ENCODE data around the gene MRFAP1. TPM values are rescaled to one million over a fixed set of nuclear protein-coding genes. Genes with fewer than 3 reads are reported as not detected.

The MRFAP1 gene
- polyA plus RNA-seq, 3 donors, result 72.1 to 180 (median 171) TPM

DNA sequence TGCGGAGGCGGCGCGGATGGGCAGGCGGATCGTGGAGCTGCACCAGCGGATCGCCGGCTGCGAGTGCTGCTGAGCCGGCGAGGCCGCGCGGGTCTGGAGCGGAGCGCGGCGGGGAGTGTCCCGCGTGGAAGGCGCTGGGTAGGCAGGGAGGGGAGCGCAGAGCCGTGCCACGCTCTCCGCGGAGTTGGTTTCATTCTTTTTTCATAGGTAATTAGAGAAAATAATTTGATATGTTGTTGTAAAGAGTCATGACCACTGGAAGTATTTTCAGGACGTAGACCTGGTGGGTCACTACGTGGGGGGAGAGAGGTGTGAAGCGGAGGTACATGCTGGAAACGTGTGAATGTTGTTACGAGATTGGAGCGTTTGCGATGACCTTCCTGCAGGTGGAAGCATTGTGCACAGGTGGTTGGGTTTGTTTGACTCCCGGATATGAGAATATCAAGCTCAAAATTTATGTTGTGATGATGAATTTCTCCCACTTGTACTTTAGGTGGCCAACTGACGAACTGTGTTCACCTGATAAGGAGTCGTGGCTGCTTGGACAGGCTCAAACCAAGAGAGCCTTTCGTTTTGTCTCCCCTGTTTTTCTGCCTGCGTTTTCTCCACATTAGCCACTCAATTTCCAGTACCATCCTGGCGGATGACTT lies 34.1 kb downstream of the MRFAP1 start:
- Histone ChIP-seq H3K4me1 (ENCODE audit: control insufficient read depth in 1 of 2, insufficient read depth in 2 of 2, low read length in 2 of 2) (peaks cover 34 to 37% of the 10 kb centered on the region in 2 donors), H3K36me3 (replicated peaks in 1 of 2; ENCODE audit: control insufficient read depth in 1 of 2, insufficient read depth in 2 of 2, low read length in 2 of 2) (peaks cover 0 to 8% of the 10 kb centered on the region in 2 donors), H2AFZ (ENCODE audit: insufficient read depth, low read depth, low read length, poor library complexity, severe bottlenecking) (peak overlapping the region; percentile 90), H4K20me1 (ENCODE audit: insufficient read depth, low read length) (peaks cover 10% of the 10 kb centered on the region), H3K4me2 (replicated peaks; ENCODE audit: extremely low read depth, low read length, poor library complexity, severe bottlenecking) (peak overlapping the region; percentile 97), H3K27ac (ENCODE audit: low read depth in 1 of 2, low read length in 2 of 2) (peak overlapping the region in 1 of 2 donors; percentile 89), H3K9me3 (replicated peaks in 1 of 2; ENCODE audit: control insufficient read depth in 1 of 2, insufficient read depth in 1 of 2, low read length in 2 of 2) (no peaks in the 10 kb centered on the region), H3K9ac (ENCODE audit: insufficient read depth, low read length, poor library complexity, severe bottlenecking) (peak overlapping the region; percentile 74), H3K27me3 (ENCODE audit: control insufficient read depth in 2 of 2, insufficient read depth in 2 of 2, low read length in 2 of 2) (no peaks in the 10 kb centered on the region), H3K4me3 (replicated peaks in 1 of 3; ENCODE audit: low read depth in 2 of 3, low read length in 3 of 3) (peak overlapping the region; percentile 41 to 86 (median 84)), H3K79me2 (ENCODE audit: insufficient read depth, low read length) (peaks cover 32% of the 10 kb centered on the region)
- no peak for DNase-seq
- peaks cover 16 to 31% of the 10 kb centered on the region in 2 donors for H3K36me3 Mint-ChIP-seq
- TF ChIP-seq, protein P1, sequence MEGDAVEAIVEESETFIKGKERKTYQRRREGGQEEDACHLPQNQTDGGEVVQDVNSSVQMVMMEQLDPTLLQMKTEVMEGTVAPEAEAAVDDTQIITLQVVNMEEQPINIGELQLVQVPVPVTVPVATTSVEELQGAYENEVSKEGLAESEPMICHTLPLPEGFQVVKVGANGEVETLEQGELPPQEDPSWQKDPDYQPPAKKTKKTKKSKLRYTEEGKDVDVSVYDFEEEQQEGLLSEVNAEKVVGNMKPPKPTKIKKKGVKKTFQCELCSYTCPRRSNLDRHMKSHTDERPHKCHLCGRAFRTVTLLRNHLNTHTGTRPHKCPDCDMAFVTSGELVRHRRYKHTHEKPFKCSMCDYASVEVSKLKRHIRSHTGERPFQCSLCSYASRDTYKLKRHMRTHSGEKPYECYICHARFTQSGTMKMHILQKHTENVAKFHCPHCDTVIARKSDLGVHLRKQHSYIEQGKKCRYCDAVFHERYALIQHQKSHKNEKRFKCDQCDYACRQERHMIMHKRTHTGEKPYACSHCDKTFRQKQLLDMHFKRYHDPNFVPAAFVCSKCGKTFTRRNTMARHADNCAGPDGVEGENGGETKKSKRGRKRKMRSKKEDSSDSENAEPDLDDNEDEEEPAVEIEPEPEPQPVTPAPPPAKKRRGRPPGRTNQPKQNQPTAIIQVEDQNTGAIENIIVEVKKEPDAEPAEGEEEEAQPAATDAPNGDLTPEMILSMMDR (IDR thresholded peaks at IDR 0.05), result peak; percentile 52
- intact Hi-C loops (cut with micrococcal nuclease), result loop anchor here in 1 of 2 donors (2.0 to 5.0 kb wide), 2 partner anchors 32 to 34 kb away; partner anchors contain the start of genes MRFAP1 and MRFAP1L1
- peak overlapping the region; percentile 90 to 95 for H3K4me3 Mint-ChIP-seq
- peaks cover 0 to 8% (median 0%) of the 10 kb centered on the region in 3 donors for H3K27me3 Mint-ChIP-seq (ENCODE audit: low read depth in 3 of 3)
- H3K27ac Mint-ChIP-seq, result peak overlapping the region in 6 of 7 donors; percentile 0 to 83 (median 80)
- peaks cover 42% of the 10 kb centered on the region for H3K4me1 Mint-ChIP-seq
- 2% methylated on average over 34 of the region's 40 CpGs for WGBS (ENCODE audit: insufficient coverage)
- peaks cover 0 to 15% (median 2%) of the 10 kb centered on the region in 7 donors for H3K9me3 Mint-ChIP-seq

GRCh38 chr4:6676722-6677558 lies 36.5 kb downstream of the MRFAP1 start:
- intact Hi-C loops (cut with micrococcal nuclease), result loop anchor here in 1 of 2 donors (5.0 kb wide), 1 partner anchor 35 kb away; the partner anchor contains the start of gene MRFAP1
- TF ChIP-seq, protein P1 (IDR thresholded peaks at IDR 0.05), result no peak
- 69% methylated on average over 12 of the region's 21 CpGs for WGBS (ENCODE audit: insufficient coverage)
- Mint-ChIP-seq H3K27me3 (ENCODE audit: low read depth in 3 of 3) (peaks cover 0 to 5% (median 0%) of the 10 kb centered on the region in 3 donors), H3K4me1 (peaks cover 42% of the 10 kb centered on the region), H3K9me3 (peaks cover 5 to 25% (median 9%) of the 10 kb centered on the region in 7 donors), H3K4me3 (peak overlapping the region in 1 of 2 donors; percentile 1), H3K27ac (peak overlapping the region in 5 of 7 donors; percentile 5 to 48 (median 21)), H3K36me3 (peaks cover 21 to 34% of the 10 kb centered on the region in 2 donors)
- no peaks in the 10 kb centered on the region for H3K27me3 ChIP-seq (ENCODE audit: control insufficient read depth in 2 of 2, insufficient read depth in 2 of 2, low read length in 2 of 2)
- peaks cover 32% of the 10 kb centered on the region for H3K79me2 ChIP-seq (ENCODE audit: insufficient read depth, low read length)
- peaks cover 34 to 37% of the 10 kb centered on the region in 2 donors for H3K4me1 ChIP-seq (ENCODE audit: control insufficient read depth in 1 of 2, insufficient read depth in 2 of 2, low read length in 2 of 2)
- H3K4me2 ChIP-seq (replicated peaks; ENCODE audit: extremely low read depth, low read length, poor library complexity, severe bottlenecking), result peak overlapping the region; percentile 1
- H3K36me3 ChIP-seq (replicated peaks in 1 of 2; ENCODE audit: control insufficient read depth in 1 of 2, insufficient read depth in 2 of 2, low read length in 2 of 2), result peaks cover 0 to 8% of the 10 kb centered on the region in 2 donors
- H3K9ac ChIP-seq (ENCODE audit: insufficient read depth, low read length, poor library complexity, severe bottlenecking), result no peak overlapping the region
- DNase-seq, result no peak
- no peak overlapping the region for H2AFZ ChIP-seq (ENCODE audit: insufficient read depth, low read depth, low read length, poor library complexity, severe bottlenecking)
- peaks cover 10% of the 10 kb centered on the region for H4K20me1 ChIP-seq (ENCODE audit: insufficient read depth, low read length)
- H3K27ac ChIP-seq (ENCODE audit: low read depth in 1 of 2, low read length in 2 of 2), result no peak overlapping the region
- H3K4me3 ChIP-seq (replicated peaks in 1 of 3; ENCODE audit: low read depth in 2 of 3, low read length in 3 of 3), result no peak overlapping the region
- peaks cover 0 to 5% of the 10 kb centered on the region in 2 donors for H3K9me3 ChIP-seq (replicated peaks in 1 of 2; ENCODE audit: control insufficient read depth in 1 of 2, insufficient read depth in 1 of 2, low read length in 2 of 2)

All from CD14-positive monocyte (primary cell).